K562 (cell line): ENCODE data around the gene SPINT4. TPM values are rescaled to one million over a fixed set of nuclear protein-coding genes. Genes with fewer than 3 reads are reported as not detected.
"Not testable (repeated sequence)": the region's sequence is repeated elsewhere in the genome, so short reads cannot be mapped to it uniquely, and the experiment has no call there.

ENCODE experiments used
- ATAC-seq: fragments of 200-7000 bp; cut with Tn5 transposase; 3 replicates; pipeline ENCODE4 v1.9.1; 2020; ENCODE audit warnings: moderate library complexity
- BruUV-seq: library from RNA; stranded (reverse); fragments of 400-500 nt; replicated peaks from 2 replicates; lab custom pipeline; 2021; lab: Mats Ljungman, UMichigan
- CTCF ChIA-PET: fragments of 300-600 bp; formaldehyde crosslinking; extraction: SDS; loops from one replicate; lab custom pipeline; 2021; ENCODE audit warnings: low intra/inter-chr PET ratio; lab: Yijun Ruan, JAX
- POLR2A ChIA-PET: fragments of 300-600, 350-650 bp; sonication (Branson Sonifier 250); formaldehyde crosslinking; extraction: SDS; loops from one replicate; lab custom pipeline; 2021; ENCODE audit warnings: antibody characterized with exemption, inconsistent platforms; lab: Yijun Ruan, JAX
- DNase-seq, 4 experiments: peaks; one replicate each; pipeline versions ENCODE4 v3.0.0 to v3.0.0-alpha.2; 2011 to 2018; ENCODE audit warnings: low spot score in 3 of 4, mixed read lengths in 3 of 4; ENCODE audit errors: extremely low read depth in 1 of 4
- FAIRE-seq: peaks from 2 replicates; lab custom pipeline; 2011; peaks lifted over from hg19 to GRCh38; lab: Jason Lieb, UNC
- H2AFZ ChIP-seq: 2 replicates; pipeline ENCODE4 v1.6.0; 2011; ENCODE audit warnings: low read depth, low read length, control low read depth, inconsistent platforms
- H3K27ac ChIP-seq: fragments of 200-600 bp; 3 replicates; pipeline ENCODE4 v1.8.0; 2011; ENCODE audit warnings: low read depth, mild to moderate bottlenecking, control low read depth, inconsistent platforms, low read length, moderate library complexity, mixed read lengths; ENCODE audit errors: extremely low read depth
- H3K27me3 ChIP-seq, 2 experiments: fragments of 300-600 bp in 1 of 2; 2 replicates in 1 of 2; 3 replicates in 1 of 2; pipeline versions ENCODE4 v1.6.0 to v1.8.0; 2011; ENCODE audit warnings: inconsistent platforms in 2 of 2, low read length in 2 of 2, mild to moderate bottlenecking in 1 of 2, mixed read lengths in 1 of 2, moderate library complexity in 1 of 2; ENCODE audit not compliant: control insufficient read depth in 2 of 2, insufficient read depth in 2 of 2
- H3K36me3 ChIP-seq: fragments of 300-600 bp; 3 replicates; pipeline ENCODE4 v1.8.0; 2011; ENCODE audit warnings: mild to moderate bottlenecking, low read length, inconsistent platforms; ENCODE audit not compliant: control insufficient read depth, insufficient read depth
- H3K4me1 ChIP-seq, 2 experiments: fragments of 200-600 bp in 1 of 2; replicated peaks in 1 of 2; 2 replicates in 1 of 2; 3 replicates in 1 of 2; pipeline versions ENCODE4 v1.5.1 to v1.8.0; 2011; ENCODE audit warnings: inconsistent platforms in 2 of 2, low read length in 2 of 2, mild to moderate bottlenecking in 1 of 2, mixed read lengths in 1 of 2, moderate library complexity in 1 of 2; ENCODE audit not compliant: control insufficient read depth in 2 of 2, insufficient read depth in 2 of 2
- H3K4me2 ChIP-seq: 2 replicates; pipeline ENCODE4 v1.6.1; 2011; ENCODE audit warnings: low read length, control low read depth, inconsistent platforms, mixed read lengths; ENCODE audit not compliant: insufficient read depth
- H3K4me3 ChIP-seq: fragments of 200-600 bp; sonication (generic), shearing (Covaris generic); 2 replicates; pipeline ENCODE4 v1.5.1; 2016; ENCODE audit warnings: control low read depth, inconsistent platforms
- H3K79me2 ChIP-seq: fragments of 200-600 bp; 3 replicates; pipeline ENCODE4 v1.8.0; 2011; ENCODE audit warnings: low read length, inconsistent platforms; ENCODE audit not compliant: control insufficient read depth, insufficient read depth
- H3K9ac ChIP-seq, 2 experiments: 2 replicates each; pipeline versions ENCODE4 v1.6.0 to v1.6.1; 2011; ENCODE audit warnings: low read depth in 2 of 2, low read length in 2 of 2, control low read depth in 1 of 2, inconsistent platforms in 1 of 2, mild to moderate bottlenecking in 1 of 2, mixed read lengths in 1 of 2; ENCODE audit not compliant: insufficient read depth in 1 of 2
- H3K9me1 ChIP-seq: one replicate; pipeline ENCODE4 v1.6.0; 2011; ENCODE audit warnings: inconsistent platforms, mild to moderate bottlenecking, low read length, moderate library complexity; ENCODE audit not compliant: control insufficient read depth, insufficient read depth
- H3K9me3 ChIP-seq: replicated peaks from 2 replicates; pipeline ENCODE4 v1.5.1; 2011; ENCODE audit warnings: low read depth, low read length, inconsistent platforms; ENCODE audit not compliant: control insufficient read depth, insufficient read depth
- H4K20me1 ChIP-seq: replicated peaks from 2 replicates; pipeline ENCODE4 v1.6.1; 2011; ENCODE audit warnings: low read length, inconsistent platforms, mixed read lengths; ENCODE audit not compliant: control insufficient read depth, insufficient read depth
- BCOR ChIP-seq: fragments of 450-650 bp; IDR thresholded peaks from 2 replicates; pipeline ENCODE4 v1.6.1; 2016
- HCFC1 ChIP-seq: IDR thresholded peaks from 2 replicates; pipeline ENCODE4 v1.6.1; 2012; ENCODE audit warnings: low read depth, low read length, improper control_type of control experiment
- MGA ChIP-seq: fragments of 450-650 bp; IDR thresholded peaks from 2 replicates; pipeline ENCODE4 v1.6.1; 2016; ENCODE audit warnings: mild to moderate bottlenecking, moderate library complexity
- ZNF511 ChIP-seq: sonication (generic); formaldehyde crosslinking; IDR thresholded peaks from 2 replicates; pipeline ENCODE4 v1.8.0; 2022; ENCODE audit warnings: mild to moderate bottlenecking, missing genetic modification reagents
- in situ Hi-C: fragments of 300-500 bp; cut with MboI; formaldehyde crosslinking; loops from 4 replicates; pipeline ENCODE4 v1.15.0; 2018; ENCODE audit warnings: inconsistent platforms, mixed read lengths
- intact Hi-C: fragments of 100-400 bp; cut with micrococcal nuclease; formaldehyde crosslinking; loops from 2 replicates; pipeline ENCODE4 v1.14.2; 2022
- polyA plus RNA-seq, 8 experiments: library from polyadenylated mRNA; depleted of rRNA in 4 of 8; stranded (reverse) in 5 of 8; unstranded in 3 of 8; fragments of >200 nt; fragmentation: Nextera tagmentation in 2 of 8; fragmentation: Illumina TruSeq in 1 of 8; extraction: Ambion mirVana in 2 of 8; extraction: Trizol in 1 of 8; gene quantifications; 2 replicates each; pipeline versions ENCODE4 v1.2.1 to v1.2.3, GENCODE V29; 2011 to 2014; ENCODE audit warnings: inconsistent platforms in 1 of 8, missing spikeins in 1 of 8
- total RNA-seq, 7 experiments: library from RNA; depleted of rRNA in 6 of 7; stranded (reverse); fragments of >200 nt in 6 of 7; fragmentation: Illumina TruSeq in 2 of 7; extraction: Trizol in 2 of 7; gene quantifications; 2 replicates each; pipeline versions ENCODE4 v1.2.1 to v1.2.3, GENCODE V29; 2011 to 2021; ENCODE audit warnings: low replicate concordance in 1 of 7

Gene SPINT4
- total and polyA plus RNA-seq, 9 of the 15 experiments (the other 6 are each of a cell fraction or from before 2014, with no cell fraction given): not detected

- H3K9me3 ChIP-seq, H3K36me3 ChIP-seq, H3K4me1 ChIP-seq, H3K4me3 ChIP-seq, H3K27ac ChIP-seq, FAIRE-seq, DNase-seq, POLR2A ChIA-PET, CTCF ChIA-PET, H2AFZ ChIP-seq, H3K27me3 ChIP-seq, H3K9me1 ChIP-seq, H3K79me2 ChIP-seq, H3K9ac ChIP-seq, H3K4me2 ChIP-seq, in situ Hi-C loops, H4K20me1 ChIP-seq, ATAC-seq, BruUV-seq, intact Hi-C loops: not testable (repeated sequence)
Measured at GRCh38 chr20:45716141-45716688, 5.9 kb upstream of the SPINT4 start.

GRCh38 chr20:45725134-45725533 is 3.0 kb downstream of the SPINT4 start:
- no TSS peak for BruUV-seq
- Histone ChIP-seq H3K4me3 (no peak overlapping the region), H3K79me2 (no peaks in the 10 kb centered on the region), H2AFZ (no peak overlapping the region), H3K9me1 (no peaks in the 10 kb centered on the region), H3K4me1 (no peaks in the 10 kb centered on the region), H3K9me3 (no peaks in the 10 kb centered on the region), H3K4me2 (no peak overlapping the region), H3K27ac (no peak overlapping the region), H3K27me3 (no peaks in the 10 kb centered on the region; a peak in 1 of 5 replicates), H3K36me3 (no peaks in the 10 kb centered on the region), H4K20me1 (no peaks in the 10 kb centered on the region), H3K9ac (no peak overlapping the region)
- DNase-seq (no peak), ATAC-seq (no peak), FAIRE-seq (no peak)
- intact Hi-C loops: no loop called here
- ChIA-PET CTCF (no interaction called here), POLR2A (no interaction called here)
- in situ Hi-C loops: no loop called here
- no peak for TF ChIP-seq HCFC1
- no peak for TF ChIP-seq ZNF511 (CRISPR knock-in tag)
- no peak for TF ChIP-seq MGA
- TF ChIP-seq BCOR: no peak
